SU-DHL-6 (cell line): ENCODE data around the gene SLC41A3.

Experiments
- H2AFZ ChIP-seq: fragments of 200-600 bp; sonication (generic); 2 replicates; pipeline ENCODE4 v1.6.1; 2014; ENCODE audit warnings: low read depth, mild to moderate bottlenecking, moderate library complexity, mixed read lengths, antibody characterized with exemption, low read length; ENCODE audit not compliant: severe bottlenecking
- H3F3A ChIP-seq: fragments of 200-600 bp; shearing (Covaris generic); 2 replicates; pipeline ENCODE4 v1.6.0; 2016; ENCODE audit warnings: antibody characterized with exemption, mild to moderate bottlenecking; ENCODE audit not compliant: insufficient read depth
- H3K27ac ChIP-seq: fragments of 200-600 bp; sonication (generic); 2 replicates; pipeline ENCODE4 v1.5.1; 2016; ENCODE audit warnings: low read depth, mild to moderate bottlenecking, low read length, moderate library complexity, mixed read lengths
- H3K27me3 ChIP-seq: fragments of 200-600 bp; sonication (generic), shearing (Covaris generic); 2 replicates; pipeline ENCODE4 v1.6.0; 2014; ENCODE audit warnings: mild to moderate bottlenecking, low read length
- H3K36me3 ChIP-seq: fragments of 200-600 bp; sonication (generic); 2 replicates; pipeline ENCODE4 v1.6.1; 2014; ENCODE audit warnings: mild to moderate bottlenecking, low read length, mixed read lengths
- H3K4me2 ChIP-seq: fragments of 300-600, 200-600 bp; shearing (Covaris generic), sonication (generic); 2 replicates; pipeline ENCODE4 v1.6.0; 2014; ENCODE audit warnings: low read length, low read depth, mild to moderate bottlenecking; ENCODE audit not compliant: poor library complexity, severe bottlenecking
- H3K4me3 ChIP-seq: fragments of 200-600 bp; sonication (generic); 2 replicates; pipeline ENCODE4 v1.5.1; 2014; ENCODE audit warnings: antibody characterized with exemption, low read length, mild to moderate bottlenecking, mixed read lengths; ENCODE audit not compliant: insufficient read depth, poor library complexity, severe bottlenecking
- H3K79me2 ChIP-seq: fragments of 200-600 bp; sonication (generic); 2 replicates; pipeline ENCODE4 v1.6.1; 2014; ENCODE audit warnings: mild to moderate bottlenecking, low read length, moderate library complexity; ENCODE audit not compliant: insufficient read depth
- H3K9ac ChIP-seq: fragments of 200-600 bp; sonication (generic); 2 replicates; pipeline ENCODE4 v1.7.0; 2014; ENCODE audit warnings: mild to moderate bottlenecking, low read length
- H3K9me2 ChIP-seq: fragments of 200-600 bp; sonication (generic); replicated peaks from 2 replicates; pipeline ENCODE4 v1.6.1; 2014; ENCODE audit warnings: low read length; ENCODE audit not compliant: insufficient read depth
- H3K9me3 ChIP-seq: fragments of 200-600 bp; sonication (generic); 2 replicates; pipeline ENCODE4 v1.6.1; 2014; ENCODE audit warnings: low read length, mixed read lengths; ENCODE audit not compliant: insufficient read depth
- H4K20me1 ChIP-seq: fragments of 200-600 bp; sonication (generic); 2 replicates; pipeline ENCODE4 v1.6.1; 2014; ENCODE audit warnings: low read depth, mild to moderate bottlenecking, antibody characterized with exemption, low read length, moderate library complexity, mixed read lengths
- CTCF ChIP-seq: fragments of 200-600 bp; sonication (generic); IDR thresholded peaks from one replicate; pipeline ENCODE4 v1.5.1; 2017; ENCODE audit warnings: antibody characterized with exemption, mild to moderate bottlenecking, low read length, moderate library complexity; ENCODE audit not compliant: insufficient read depth, poor library complexity, severe bottlenecking
- EZH2phosphoT487 ChIP-seq: fragments of 200-600 bp; sonication (generic), shearing (Covaris generic); conservative IDR thresholded peaks from 2 replicates; pipeline ENCODE4 v1.6.1; 2018; ENCODE audit warnings: mild to moderate bottlenecking, antibody characterized with exemption, low read length, moderate library complexity, mixed read lengths

The SLC41A3 gene

GRCh38 chr3:126131881-126132750 lies 48.2 kb upstream of the SLC41A3 start:
- no peaks in the 10 kb centered on the region for H4K20me1 ChIP-seq
- no peaks in the 10 kb centered on the region for H3F3A ChIP-seq
- H3K79me2 ChIP-seq: no peaks in the 10 kb centered on the region
- H2AFZ ChIP-seq: no peak overlapping the region
- no peaks in the 10 kb centered on the region for H3K9me2 ChIP-seq
- H3K27me3 ChIP-seq: no peaks in the 10 kb centered on the region
- no peaks in the 10 kb centered on the region for H3K9me3 ChIP-seq
- H3K36me3 ChIP-seq: no peaks in the 10 kb centered on the region
- H3K27ac ChIP-seq: no peak overlapping the region
- H3K4me2 ChIP-seq: no peak overlapping the region
- TF ChIP-seq EZH2phosphoT487 (no peak), CTCF (no peak)
- H3K9ac ChIP-seq: no peak overlapping the region
- no peak overlapping the region for H3K4me3 ChIP-seq

GRCh38 chr3:126130981-126131745 lies 47.2 kb upstream of the SLC41A3 start:
- Histone ChIP-seq H2AFZ (no peak overlapping the region), H3K9me3 (no peaks in the 10 kb centered on the region), H3K4me2 (no peak overlapping the region), H3K9me2 (no peaks in the 10 kb centered on the region), H3K9ac (no peak overlapping the region), H3K27me3 (no peaks in the 10 kb centered on the region), H4K20me1 (no peaks in the 10 kb centered on the region), H3K4me3 (no peak overlapping the region), H3F3A (no peaks in the 10 kb centered on the region), H3K79me2 (no peaks in the 10 kb centered on the region), H3K36me3 (no peaks in the 10 kb centered on the region), H3K27ac (no peak overlapping the region)
- TF ChIP-seq CTCF (no peak), EZH2phosphoT487 (no peak)

- TF ChIP-seq EZH2phosphoT487 (no peak), CTCF (no peak)
- Histone ChIP-seq H3K36me3 (no peaks in the 10 kb centered on the region), H3K9me3 (no peaks in the 10 kb centered on the region), H3K9ac (no peak overlapping the region), H3K27me3 (no peaks in the 10 kb centered on the region), H3K27ac (no peak overlapping the region), H3K79me2 (no peaks in the 10 kb centered on the region), H3K9me2 (no peaks in the 10 kb centered on the region), H3F3A (no peaks in the 10 kb centered on the region), H3K4me2 (no peak overlapping the region), H3K4me3 (no peak overlapping the region), H2AFZ (no peak overlapping the region), H4K20me1 (no peaks in the 10 kb centered on the region)
These were observed 46.3 kb upstream of the SLC41A3 start for GRCh38 chr3:126130081-126130855.
